Glutamatergic neuron (in vitro differentiated cells): ENCODE results near the gene CBX4. TPM values are rescaled to one million over a fixed set of nuclear protein-coding genes. Genes with fewer than 3 reads are reported as not detected.
A peak's percentile ranks its signal among the peaks of the same experiment; 100 is the strongest.

Experiments
- DNase-seq: peaks from one replicate; pipeline ENCODE4 v3.0.0; 2022
- H3K27ac Mint-ChIP-seq: one replicate; pipeline ENCODE4 v1.8.0; 2020; ENCODE audit warnings: mild to moderate bottlenecking, mixed read lengths, inconsistent platforms; ENCODE audit not compliant: unreplicated experiment
- H3K27me3 Mint-ChIP-seq: one replicate; pipeline ENCODE4 v1.8.0; 2020; ENCODE audit warnings: mild to moderate bottlenecking, moderate library complexity, mixed read lengths, inconsistent platforms; ENCODE audit not compliant: unreplicated experiment
- H3K36me3 Mint-ChIP-seq: one replicate; pipeline ENCODE4 v1.8.0; 2020; ENCODE audit warnings: mild to moderate bottlenecking, mixed read lengths, inconsistent platforms; ENCODE audit not compliant: unreplicated experiment
- H3K4me1 Mint-ChIP-seq: one replicate; pipeline ENCODE4 v1.8.0; 2020; ENCODE audit warnings: mild to moderate bottlenecking, low read depth, mixed read lengths, inconsistent platforms; ENCODE audit not compliant: unreplicated experiment
- H3K4me3 Mint-ChIP-seq: one replicate; pipeline ENCODE4 v1.8.0; 2020; ENCODE audit warnings: mild to moderate bottlenecking, mixed read lengths, inconsistent platforms; ENCODE audit not compliant: unreplicated experiment
- H3K9me3 Mint-ChIP-seq: one replicate; pipeline ENCODE4 v1.8.0; 2020; ENCODE audit warnings: mild to moderate bottlenecking, moderate library complexity, mixed read lengths, inconsistent platforms; ENCODE audit not compliant: unreplicated experiment
- CTCF ChIP-seq: fragments of 200-600 bp; sonication (generic); IDR thresholded peaks from one replicate; pipeline ENCODE4 v1.5.0; 2021; ENCODE audit not compliant: partially characterized antibody, unreplicated experiment
- total RNA-seq: library from RNA; stranded (reverse); fragmentation: NEBNext Ultra II Directional; extraction: Animal tissue kit (Norgen Biotek cat#: 25700); gene quantifications from one replicate; pipeline ENCODE4 v1.2.1, GENCODE V29; 2021; ENCODE audit not compliant: unreplicated experiment

The CBX4 gene
- total RNA-seq, 1 donor from 2014 or later: 19.3 TPM

- H3K27ac Mint-ChIP-seq: peak overlapping the region; percentile 48
- no peak for DNase-seq
- TF ChIP-seq CTCF: no peak
- peak overlapping the region; percentile 89 for H3K4me3 Mint-ChIP-seq
- peaks cover 30% of the 10 kb centered on the region for H3K27me3 Mint-ChIP-seq
- peaks cover 4% of the 10 kb centered on the region for H3K36me3 Mint-ChIP-seq
- H3K4me1 Mint-ChIP-seq: peaks cover 24% of the 10 kb centered on the region
- peaks cover 15% of the 10 kb centered on the region for H3K9me3 Mint-ChIP-seq
These were observed 42.8 kb downstream of the CBX4 start for GRCh38 chr17:79796444-79796762.

- Mint-ChIP-seq H3K36me3 (peaks cover 4% of the 10 kb centered on the region), H3K4me1 (peaks cover 24% of the 10 kb centered on the region), H3K4me3 (peak overlapping the region; percentile 89), H3K27me3 (peaks cover 32% of the 10 kb centered on the region), H3K9me3 (peaks cover 15% of the 10 kb centered on the region), H3K27ac (peak overlapping the region; percentile 48)
- DNase-seq: no peak
- no peak for TF ChIP-seq CTCF
These were observed 43.3 kb downstream of the CBX4 start for GRCh38 chr17:79795795-79796443.

GRCh38 chr17:79794659-79795511, 44.4 kb downstream of the CBX4 start:
- H3K9me3 Mint-ChIP-seq: peaks cover 13% of the 10 kb centered on the region
- H3K4me1 Mint-ChIP-seq: peaks cover 19% of the 10 kb centered on the region
- TF ChIP-seq CTCF: no peak
- H3K27me3 Mint-ChIP-seq: peaks cover 27% of the 10 kb centered on the region
- DNase-seq: no peak
- no peak overlapping the region for H3K27ac Mint-ChIP-seq
- H3K4me3 Mint-ChIP-seq: peak overlapping the region; percentile 74
- peaks cover 4% of the 10 kb centered on the region for H3K36me3 Mint-ChIP-seq

- Mint-ChIP-seq H3K4me3 (peak overlapping the region; percentile 83), H3K9me3 (peaks cover 13% of the 10 kb centered on the region), H3K27ac (no peak overlapping the region), H3K36me3 (peaks cover 4% of the 10 kb centered on the region), H3K4me1 (peaks cover 13% of the 10 kb centered on the region), H3K27me3 (peaks cover 25% of the 10 kb centered on the region)
- no peak for DNase-seq
- no peak for TF ChIP-seq CTCF
These were observed 45.3 kb downstream of the CBX4 start for GRCh38 chr17:79793924-79794304.
